KOPT-K1 (cell line): Measurements from ENCODE around the gene SPRR1B.

Experiments used
- H3K27ac ChIP-seq: fragments of 200-600 bp; sonication (generic); 2 replicates; pipeline ENCODE4 v1.5.1; 2016; ENCODE audit warnings: antibody characterized with exemption, mild to moderate bottlenecking, low read depth, low read length; ENCODE audit not compliant: poor library complexity, severe bottlenecking
- H3K36me3 ChIP-seq: fragments of 200-600 bp; sonication (generic); 2 replicates; pipeline ENCODE4 v1.5.1; 2017; ENCODE audit warnings: antibody characterized with exemption, mild to moderate bottlenecking, low read length, moderate library complexity; ENCODE audit not compliant: insufficient read depth
- H3K9me3 ChIP-seq: fragments of 200-600 bp; sonication (generic); 2 replicates; pipeline ENCODE4 v1.5.1; 2017; ENCODE audit warnings: antibody characterized with exemption, low read length, mild to moderate bottlenecking; ENCODE audit not compliant: insufficient read depth, poor library complexity, severe bottlenecking

Gene SPRR1B

DNA sequence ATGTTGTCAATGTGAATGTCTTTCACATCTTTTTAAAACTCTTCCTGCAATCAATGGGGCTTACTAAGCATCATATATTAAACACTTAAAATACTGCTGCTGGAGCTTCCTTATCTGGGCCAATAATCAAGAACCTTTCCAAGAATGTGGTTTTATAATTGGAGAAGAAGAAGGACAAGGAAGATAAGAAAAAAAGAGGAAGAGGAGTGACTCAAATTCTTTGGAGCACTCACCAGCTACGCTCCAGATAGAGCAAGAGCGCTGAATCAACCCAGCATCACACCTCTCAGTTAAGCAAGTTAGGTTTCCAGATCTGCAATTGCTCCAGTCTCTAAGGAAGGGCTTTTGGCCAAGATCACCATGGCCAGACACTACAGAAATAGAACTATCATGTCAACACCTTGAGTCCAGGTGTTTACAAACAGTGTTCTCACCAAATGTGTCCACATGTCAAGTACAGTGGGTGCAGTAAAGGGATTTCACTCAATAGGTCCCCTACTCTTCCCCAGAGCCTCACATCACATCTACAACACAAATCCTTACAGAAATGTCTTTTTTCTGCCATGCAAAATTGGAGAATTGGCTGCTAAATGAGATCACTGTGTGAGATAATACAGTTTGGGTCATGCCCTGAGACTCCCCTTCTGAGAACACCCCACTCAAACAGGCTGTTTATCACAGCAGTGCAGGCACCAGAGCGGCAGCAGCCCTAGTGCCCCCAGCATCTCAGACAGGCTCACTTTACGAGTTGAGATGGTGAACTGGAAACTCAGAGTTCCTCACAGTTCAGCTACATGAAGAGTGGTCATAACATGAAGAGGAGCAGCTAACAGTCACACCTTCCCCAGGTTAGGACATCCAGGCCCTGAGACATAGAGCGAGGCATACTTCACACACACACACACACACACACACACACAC lies 42.1 kb downstream of the SPRR1B start:
- Histone ChIP-seq H3K27ac (no peak overlapping the region), H3K9me3 (no peaks in the 10 kb centered on the region), H3K36me3 (no peaks in the 10 kb centered on the region)

- H3K27ac ChIP-seq = no peak overlapping the region
These were observed 50.7 kb downstream of the SPRR1B start for GRCh38 chr1:153081736-153082135.

More at GRCh38 chr1:153081736-153082135, 50.7 kb downstream of the SPRR1B start:
- H3K36me3 ChIP-seq = no peaks in the 10 kb centered on the region
- H3K9me3 ChIP-seq = no peaks in the 10 kb centered on the region
